Mesothelial cell of epicardium (in vitro differentiated cells): Measurements from ENCODE around the gene SUV39H2. TPM values are rescaled to one million over a fixed set of nuclear protein-coding genes. Genes with fewer than 3 reads are reported as not detected.

Source experiments
- DNase-seq, 2 experiments: peaks; one replicate each; pipeline ENCODE4 v3.0.0; 2021; ENCODE audit warnings: low spot score in 2 of 2; ENCODE audit not compliant: unreplicated experiment in 2 of 2
- H3K27ac Mint-ChIP-seq: 2 replicates; pipeline ENCODE4 v1.8.0; 2021; ENCODE audit warnings: mixed read lengths
- H3K27me3 Mint-ChIP-seq: 2 replicates; pipeline ENCODE4 v1.8.0; 2021; ENCODE audit warnings: low read depth, mixed read lengths
- H3K36me3 Mint-ChIP-seq: 2 replicates; pipeline ENCODE4 v1.8.0; 2021; ENCODE audit warnings: mixed read lengths
- H3K4me1 Mint-ChIP-seq: 2 replicates; pipeline ENCODE4 v1.8.0; 2021; ENCODE audit warnings: mixed read lengths
- H3K4me3 Mint-ChIP-seq: 2 replicates; pipeline ENCODE4 v1.8.0; 2021; ENCODE audit warnings: mild to moderate bottlenecking, moderate library complexity, mixed read lengths
- H3K9me3 Mint-ChIP-seq: 2 replicates; pipeline ENCODE4 v1.8.0; 2021; ENCODE audit warnings: mixed read lengths
- total RNA-seq: library from RNA; stranded (reverse); gene quantifications from 3 replicates; pipeline ENCODE4 v1.2.1, GENCODE V29; 2021
- TF ChIP-seq, protein P1 (sequence below): fragments of 200-600 bp; sonication (generic); IDR thresholded peaks from one replicate; pipeline ENCODE4 v1.5.0; 2021; ENCODE audit warnings: antibody characterized with exemption; ENCODE audit not compliant: unreplicated experiment

Gene SUV39H2
- total RNA-seq, 1 donor from 2014 or later, result 25.8 TPM

DNA sequence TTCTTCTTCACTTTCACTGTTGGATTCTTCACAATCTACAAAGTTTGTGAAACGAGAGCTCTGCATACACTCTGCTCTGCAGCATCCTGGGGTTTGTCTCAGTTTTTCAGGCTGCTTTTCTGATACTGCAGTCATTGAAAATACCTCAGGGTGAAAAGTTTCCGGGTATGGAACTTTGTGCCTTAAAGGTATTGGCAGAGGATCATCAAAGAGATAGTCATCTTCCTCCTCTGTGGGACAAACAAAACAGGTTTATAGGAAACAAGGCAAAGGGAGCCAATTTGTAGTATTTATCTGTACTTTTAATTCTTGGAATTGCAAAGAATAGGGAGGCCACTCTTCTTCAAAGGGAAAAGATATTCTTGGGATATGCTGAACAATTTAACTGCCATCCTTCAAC is 30.4 kb downstream of the SUV39H2 start:
- H3K36me3 Mint-ChIP-seq, result peaks cover 88% of the 10 kb centered on the region
- TF ChIP-seq, protein P1, sequence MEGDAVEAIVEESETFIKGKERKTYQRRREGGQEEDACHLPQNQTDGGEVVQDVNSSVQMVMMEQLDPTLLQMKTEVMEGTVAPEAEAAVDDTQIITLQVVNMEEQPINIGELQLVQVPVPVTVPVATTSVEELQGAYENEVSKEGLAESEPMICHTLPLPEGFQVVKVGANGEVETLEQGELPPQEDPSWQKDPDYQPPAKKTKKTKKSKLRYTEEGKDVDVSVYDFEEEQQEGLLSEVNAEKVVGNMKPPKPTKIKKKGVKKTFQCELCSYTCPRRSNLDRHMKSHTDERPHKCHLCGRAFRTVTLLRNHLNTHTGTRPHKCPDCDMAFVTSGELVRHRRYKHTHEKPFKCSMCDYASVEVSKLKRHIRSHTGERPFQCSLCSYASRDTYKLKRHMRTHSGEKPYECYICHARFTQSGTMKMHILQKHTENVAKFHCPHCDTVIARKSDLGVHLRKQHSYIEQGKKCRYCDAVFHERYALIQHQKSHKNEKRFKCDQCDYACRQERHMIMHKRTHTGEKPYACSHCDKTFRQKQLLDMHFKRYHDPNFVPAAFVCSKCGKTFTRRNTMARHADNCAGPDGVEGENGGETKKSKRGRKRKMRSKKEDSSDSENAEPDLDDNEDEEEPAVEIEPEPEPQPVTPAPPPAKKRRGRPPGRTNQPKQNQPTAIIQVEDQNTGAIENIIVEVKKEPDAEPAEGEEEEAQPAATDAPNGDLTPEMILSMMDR, result no peak
- DNase-seq, result no peak
- H3K27ac Mint-ChIP-seq, result no peak overlapping the region
- H3K9me3 Mint-ChIP-seq, result peaks cover 50% of the 10 kb centered on the region
- H3K27me3 Mint-ChIP-seq, result no peaks in the 10 kb centered on the region
- H3K4me1 Mint-ChIP-seq, result no peaks in the 10 kb centered on the region
- no peak overlapping the region for H3K4me3 Mint-ChIP-seq

DNA sequence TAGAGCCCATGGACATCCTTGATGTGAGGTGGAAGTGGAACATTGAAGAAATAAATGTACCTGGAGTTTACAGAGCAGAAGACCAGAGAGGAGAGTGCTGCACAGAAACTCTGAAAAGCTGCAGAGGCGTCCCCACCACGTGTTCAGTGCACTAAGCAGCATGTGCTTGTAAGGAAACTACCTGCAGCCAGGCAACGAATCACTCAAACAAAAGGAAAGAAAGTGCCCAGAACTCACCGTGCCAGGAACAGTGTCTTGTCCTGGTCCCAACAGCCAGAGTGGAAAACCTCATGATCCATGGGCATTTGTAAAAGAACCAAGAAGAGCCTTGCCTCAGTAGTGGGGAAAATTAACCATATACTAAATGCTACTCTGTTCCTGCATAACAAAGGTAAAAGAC is 32.3 kb downstream of the SUV39H2 start:
- H3K9me3 Mint-ChIP-seq, result peaks cover 64% of the 10 kb centered on the region
- H3K27ac Mint-ChIP-seq, result no peak overlapping the region
- H3K27me3 Mint-ChIP-seq, result no peaks in the 10 kb centered on the region

DNA sequence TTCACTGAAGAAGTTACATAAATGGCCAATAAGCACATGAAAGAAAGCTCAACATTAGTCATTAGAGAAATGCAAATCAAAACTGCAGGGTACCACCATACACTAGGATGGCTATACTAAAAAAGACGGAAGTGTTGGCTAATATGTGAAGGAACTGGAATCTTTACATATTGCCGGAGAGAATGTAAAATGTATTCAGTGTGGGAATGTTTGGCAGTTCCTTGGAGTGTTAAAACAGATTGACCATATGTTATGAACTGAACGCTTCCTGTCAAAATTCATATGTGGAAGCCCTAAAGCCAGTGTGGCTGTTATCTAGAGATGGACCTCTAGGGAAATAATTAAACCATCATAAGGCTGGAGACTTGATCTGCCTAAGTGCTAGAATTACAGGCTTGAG is 33.1 kb downstream of the SUV39H2 start:
- no peaks in the 10 kb centered on the region for H3K4me1 Mint-ChIP-seq
- no peaks in the 10 kb centered on the region for H3K27me3 Mint-ChIP-seq
- no peak for DNase-seq
- H3K4me3 Mint-ChIP-seq, result no peak overlapping the region
- no peak overlapping the region for H3K27ac Mint-ChIP-seq
- H3K9me3 Mint-ChIP-seq, result peaks cover 71% of the 10 kb centered on the region
- H3K36me3 Mint-ChIP-seq, result peaks cover 91% of the 10 kb centered on the region
- TF ChIP-seq, protein P1, result no peak

More for the DNA sequence above, 32.3 kb downstream of the SUV39H2 start:
- Mint-ChIP-seq H3K36me3 (peaks cover 91% of the 10 kb centered on the region), H3K4me1 (no peaks in the 10 kb centered on the region), H3K4me3 (no peak overlapping the region)
- DNase-seq, result no peak
- TF ChIP-seq, protein P1, result no peak

DNA sequence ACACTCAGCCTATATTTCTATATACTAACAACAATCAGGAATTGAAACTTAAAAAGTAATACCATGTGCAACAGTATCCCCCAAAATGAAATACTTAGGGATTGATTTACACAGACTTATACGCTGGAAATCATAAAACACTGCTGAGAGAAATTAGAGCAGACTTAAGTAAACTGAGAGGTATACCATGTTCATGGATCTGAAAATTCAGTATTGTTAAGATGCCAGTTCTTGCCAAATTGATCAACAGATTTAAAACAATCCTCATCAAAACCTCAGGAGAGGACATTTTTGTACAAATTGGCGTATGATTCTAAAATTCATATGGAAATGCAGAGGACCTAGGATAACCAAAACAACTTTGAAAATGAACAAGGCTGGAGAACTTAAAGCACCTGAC is 37.9 kb downstream of the SUV39H2 start:
- no peak overlapping the region for H3K27ac Mint-ChIP-seq
- peaks cover 51% of the 10 kb centered on the region for H3K9me3 Mint-ChIP-seq
- TF ChIP-seq, protein P1, result no peak
- no peak for DNase-seq
- no peak overlapping the region for H3K4me3 Mint-ChIP-seq
- H3K4me1 Mint-ChIP-seq, result no peaks in the 10 kb centered on the region
- H3K36me3 Mint-ChIP-seq, result peaks cover 87% of the 10 kb centered on the region
- no peaks in the 10 kb centered on the region for H3K27me3 Mint-ChIP-seq

DNA sequence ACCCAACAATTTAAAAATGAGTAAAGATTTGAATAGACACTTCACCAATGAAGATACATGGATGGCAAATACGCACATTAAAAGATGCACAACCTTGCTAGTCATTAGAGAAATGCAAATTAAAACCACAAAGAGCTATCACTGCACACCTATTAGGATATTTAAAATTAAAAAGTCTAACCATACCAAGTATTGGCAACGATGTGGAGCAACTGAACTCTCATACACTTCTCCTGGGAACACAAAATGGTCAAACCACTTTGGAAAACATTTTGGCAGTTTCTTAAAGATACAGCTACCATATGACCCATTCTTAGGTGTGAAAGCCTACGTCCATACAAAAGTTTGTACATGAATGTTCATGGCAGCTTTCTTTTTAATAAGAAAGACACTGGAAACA is 39.2 kb downstream of the SUV39H2 start:
- H3K36me3 Mint-ChIP-seq, result peaks cover 88% of the 10 kb centered on the region
- H3K4me1 Mint-ChIP-seq, result no peaks in the 10 kb centered on the region
- peaks cover 45% of the 10 kb centered on the region for H3K9me3 Mint-ChIP-seq
- TF ChIP-seq, protein P1, result no peak
- no peaks in the 10 kb centered on the region for H3K27me3 Mint-ChIP-seq
- no peak overlapping the region for H3K27ac Mint-ChIP-seq
- DNase-seq, result no peak
- no peak overlapping the region for H3K4me3 Mint-ChIP-seq

DNA sequence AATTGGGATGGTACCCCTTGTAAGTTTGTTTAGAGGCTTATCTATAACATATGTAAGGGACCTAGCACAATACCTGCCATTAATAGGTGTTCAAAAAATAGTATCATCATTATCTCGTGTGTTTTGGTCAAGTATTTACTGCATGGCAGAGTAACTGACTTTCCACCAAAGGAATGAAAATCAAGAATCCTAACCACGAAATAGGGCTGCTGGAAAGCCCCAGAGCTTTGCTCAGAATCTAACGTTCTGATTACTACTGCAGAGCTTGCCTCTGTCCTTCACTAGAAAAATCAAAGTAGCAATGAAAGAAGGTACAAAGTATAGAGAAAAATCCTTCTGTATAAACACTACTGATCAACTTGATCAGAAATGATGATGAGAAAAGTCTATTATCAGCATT is 40.3 kb downstream of the SUV39H2 start:
- TF ChIP-seq, protein P1, result no peak
- H3K9me3 Mint-ChIP-seq, result peaks cover 34% of the 10 kb centered on the region
- H3K36me3 Mint-ChIP-seq, result peaks cover 84% of the 10 kb centered on the region
- no peaks in the 10 kb centered on the region for H3K4me1 Mint-ChIP-seq
- H3K27ac Mint-ChIP-seq, result no peak overlapping the region
- no peaks in the 10 kb centered on the region for H3K27me3 Mint-ChIP-seq
- H3K4me3 Mint-ChIP-seq, result no peak overlapping the region
- no peak for DNase-seq
